Trophoblast cell (in vitro differentiated cells and primary cell): ENCODE results near the gene ANKRD39.

ENCODE experiments used
- DNase-seq, 2 donors: peaks; one replicate each; pipeline ENCODE4 v3.0.0-alpha.2; 2016
- H2AFZ ChIP-seq: 2 replicates; pipeline ENCODE4 v1.6.1; 2013; ENCODE audit warnings: low read length, moderate library complexity, mild to moderate bottlenecking; ENCODE audit not compliant: insufficient read depth, poor library complexity
- H2AK5ac ChIP-seq: 2 replicates; pipeline ENCODE4 v1.6.1; 2013; ENCODE audit warnings: mild to moderate bottlenecking, low read length
- H2BK120ac ChIP-seq: 2 replicates; pipeline ENCODE4 v1.6.1; 2013; ENCODE audit warnings: low read length, mild to moderate bottlenecking, moderate library complexity; ENCODE audit not compliant: insufficient read depth, poor library complexity
- H2BK12ac ChIP-seq: 2 replicates; pipeline ENCODE4 v1.6.1; 2013; ENCODE audit warnings: mild to moderate bottlenecking, low read length, moderate library complexity
- H2BK5ac ChIP-seq: 2 replicates; pipeline ENCODE4 v1.6.1; 2013; ENCODE audit warnings: low read length, low read depth, moderate library complexity, mild to moderate bottlenecking; ENCODE audit not compliant: poor library complexity
- H3K14ac ChIP-seq: 2 replicates; pipeline ENCODE4 v1.6.1; 2013; ENCODE audit warnings: mild to moderate bottlenecking, low read length
- H3K18ac ChIP-seq: 2 replicates; pipeline ENCODE4 v1.6.1; 2013; ENCODE audit warnings: mild to moderate bottlenecking, low read length
- H3K23ac ChIP-seq: 2 replicates; pipeline ENCODE4 v1.6.1; 2013; ENCODE audit warnings: low read length
- H3K27ac ChIP-seq: 2 replicates; pipeline ENCODE4 v1.5.1; 2013; ENCODE audit warnings: low read depth, mild to moderate bottlenecking, inconsistent platforms, low read length, moderate library complexity
- H3K27me3 ChIP-seq: 2 replicates; pipeline ENCODE4 v1.6.1; 2013; ENCODE audit warnings: inconsistent platforms, mild to moderate bottlenecking, low read length, moderate library complexity; ENCODE audit not compliant: insufficient read depth
- H3K36me3 ChIP-seq, 2 experiments: 1 replicate in 1 of 2; 2 replicates in 1 of 2; pipeline ENCODE4 v1.6.1; 2013; ENCODE audit warnings: low read length in 2 of 2, mild to moderate bottlenecking in 2 of 2, moderate library complexity in 1 of 2; ENCODE audit not compliant: insufficient read depth in 2 of 2, control insufficient read depth in 1 of 2
- H3K4ac ChIP-seq: 2 replicates; pipeline ENCODE4 v1.6.1; 2013; ENCODE audit warnings: low read depth, mild to moderate bottlenecking, low read length, moderate library complexity
- H3K4me1 ChIP-seq, 2 experiments: 1 replicate in 1 of 2; 2 replicates in 1 of 2; pipeline ENCODE4 v1.6.1; 2013; ENCODE audit warnings: low read length in 2 of 2, mild to moderate bottlenecking in 2 of 2, moderate library complexity in 1 of 2; ENCODE audit not compliant: insufficient read depth in 2 of 2, control insufficient read depth in 1 of 2
- H3K4me2 ChIP-seq: 2 replicates; pipeline ENCODE4 v1.6.1; 2013; ENCODE audit warnings: inconsistent platforms, mild to moderate bottlenecking, low read length, moderate library complexity
- H3K4me3 ChIP-seq: 2 replicates; pipeline ENCODE4 v1.5.1; 2013; ENCODE audit warnings: mild to moderate bottlenecking, low read depth, low read length, inconsistent platforms
- H3K79me1 ChIP-seq: one replicate; pipeline ENCODE4 v1.6.1; 2013; ENCODE audit warnings: low read length
- H3K79me2 ChIP-seq: 2 replicates; pipeline ENCODE4 v1.6.1; 2013; ENCODE audit warnings: low read length, mild to moderate bottlenecking; ENCODE audit not compliant: control insufficient read depth, insufficient read depth, poor library complexity
- H3K9ac ChIP-seq: 2 replicates; pipeline ENCODE4 v1.6.1; 2013; ENCODE audit warnings: mild to moderate bottlenecking, low read length
- H3K9me3 ChIP-seq: 2 replicates; pipeline ENCODE4 v1.6.1; 2013; ENCODE audit warnings: low read depth, mild to moderate bottlenecking, control low read depth, inconsistent platforms, low read length; ENCODE audit not compliant: insufficient read depth
- H4K12ac ChIP-seq: 2 replicates; pipeline ENCODE4 v1.6.1; 2013; ENCODE audit warnings: low read depth, mild to moderate bottlenecking, low read length, moderate library complexity
- H4K8ac ChIP-seq: 2 replicates; pipeline ENCODE4 v1.6.1; 2013; ENCODE audit warnings: low read depth, mild to moderate bottlenecking, low read length, moderate library complexity
- H4K91ac ChIP-seq: one replicate; pipeline ENCODE4 v1.6.1; 2013; ENCODE audit warnings: low read depth, mild to moderate bottlenecking, low read length, moderate library complexity
- WGBS: extraction: QIAGEN DNeasy Blood & Tissue Kit; methylation state at CpG from one replicate; pipeline ENCODE4 v1.1.7; 2013; ENCODE audit warnings: missing lambda C conversion rate; ENCODE audit not compliant: insufficient read length, insufficient coverage; ENCODE audit errors: extremely low coverage; 5-methylcytosine and 5-hydroxymethylcytosine counted together

ANKRD39 gene

GRCh38 chr2:96810783-96811192, 47.0 kb downstream of the ANKRD39 start:
- no peak overlapping the region for H3K14ac ChIP-seq
- H4K8ac ChIP-seq = no peak overlapping the region
- no peak overlapping the region for H3K4me3 ChIP-seq
- H3K9me3 ChIP-seq = peaks cover 3% of the 10 kb centered on the region
- H3K9ac ChIP-seq = no peak overlapping the region
- no peak overlapping the region for H2BK5ac ChIP-seq
- H3K27me3 ChIP-seq = no peaks in the 10 kb centered on the region
- H3K4me2 ChIP-seq = no peak overlapping the region
- no peak overlapping the region for H2BK12ac ChIP-seq
- no peak overlapping the region for H3K18ac ChIP-seq
- no peak for DNase-seq
- H3K36me3 ChIP-seq = peaks cover 9 to 19% of the 10 kb centered on the region in 2 experiments
- no peaks in the 10 kb centered on the region for H3K79me1 ChIP-seq
- H4K12ac ChIP-seq = no peak overlapping the region
- H3K4ac ChIP-seq = no peak overlapping the region
- no peaks in the 10 kb centered on the region for H3K79me2 ChIP-seq
- peaks cover 4% of the 10 kb centered on the region in 2 experiments for H3K4me1 ChIP-seq
- no peak overlapping the region for H3K27ac ChIP-seq
- no peak overlapping the region for H2AK5ac ChIP-seq
- no peak overlapping the region for H3K23ac ChIP-seq
- H2BK120ac ChIP-seq = no peak overlapping the region
- H4K91ac ChIP-seq = no peak overlapping the region
- H2AFZ ChIP-seq = no peak overlapping the region
- WGBS = no CpG with 5 or more reads among the region's 5 CpGs

GRCh38 chr2:96809951-96810782, 47.6 kb downstream of the ANKRD39 start:
- Histone ChIP-seq H3K27ac (no peak overlapping the region), H3K79me2 (no peaks in the 10 kb centered on the region), H3K9me3 (peaks cover 3% of the 10 kb centered on the region), H2BK5ac (no peak overlapping the region), H2BK120ac (no peak overlapping the region), H3K4me3 (no peak overlapping the region), H3K4ac (no peak overlapping the region), H3K18ac (no peak overlapping the region), H3K14ac (no peak overlapping the region), H3K36me3 (peaks cover 9 to 19% of the 10 kb centered on the region in 2 experiments), H4K12ac (no peak overlapping the region), H3K27me3 (no peaks in the 10 kb centered on the region), H2AFZ (no peak overlapping the region), H3K4me1 (peaks cover under 1% of the 10 kb centered on the region in 2 experiments), H4K8ac (no peak overlapping the region), H3K23ac (no peak overlapping the region), H3K9ac (no peak overlapping the region), H4K91ac (no peak overlapping the region), H2BK12ac (no peak overlapping the region), H2AK5ac (no peak overlapping the region), H3K4me2 (no peak overlapping the region), H3K79me1 (no peaks in the 10 kb centered on the region)
- no CpG with 5 or more reads among the region's 12 CpGs for WGBS
- DNase-seq = no peak

GRCh38 chr2:96809216-96809882, 48.5 kb downstream of the ANKRD39 start:
- Histone ChIP-seq H3K9ac (no peak overlapping the region), H2BK12ac (no peak overlapping the region), H3K4me2 (no peak overlapping the region), H2AFZ (no peak overlapping the region), H3K4me3 (no peak overlapping the region), H3K27me3 (no peaks in the 10 kb centered on the region), H4K12ac (no peak overlapping the region), H3K36me3 (peaks cover 9 to 19% of the 10 kb centered on the region in 2 experiments), H2BK5ac (no peak overlapping the region), H3K79me2 (no peaks in the 10 kb centered on the region), H3K27ac (no peak overlapping the region), H3K4ac (no peak overlapping the region), H2BK120ac (no peak overlapping the region), H3K18ac (no peak overlapping the region), H3K79me1 (no peaks in the 10 kb centered on the region), H3K9me3 (peaks cover 3% of the 10 kb centered on the region), H4K91ac (no peak overlapping the region), H3K23ac (no peak overlapping the region), H2AK5ac (no peak overlapping the region), H3K4me1 (no peaks in the 10 kb centered on the region), H3K14ac (no peak overlapping the region), H4K8ac (no peak overlapping the region)
- WGBS = no CpG with 5 or more reads among the region's 13 CpGs
- DNase-seq = no peak

GRCh38 chr2:96808176-96808837, 49.5 kb downstream of the ANKRD39 start:
- no peaks in the 10 kb centered on the region for H3K27me3 ChIP-seq
- no peaks in the 10 kb centered on the region for H3K79me1 ChIP-seq
- no peak overlapping the region for H3K27ac ChIP-seq
- no peak overlapping the region for H3K4ac ChIP-seq
- no peak overlapping the region for H2AFZ ChIP-seq
- H3K4me3 ChIP-seq = no peak overlapping the region
- no peak overlapping the region for H3K23ac ChIP-seq
- H2BK5ac ChIP-seq = no peak overlapping the region
- no peak overlapping the region for H4K91ac ChIP-seq
- H3K14ac ChIP-seq = no peak overlapping the region
- DNase-seq = no peak
- no peak overlapping the region for H4K12ac ChIP-seq
- H2BK12ac ChIP-seq = no peak overlapping the region
- H4K8ac ChIP-seq = no peak overlapping the region
- H3K9me3 ChIP-seq = peaks cover 3% of the 10 kb centered on the region
- WGBS = no CpG with 5 or more reads among the region's 10 CpGs
- no peak overlapping the region for H2BK120ac ChIP-seq
- H3K18ac ChIP-seq = no peak overlapping the region
- H3K36me3 ChIP-seq = peaks cover 9 to 19% of the 10 kb centered on the region in 2 experiments
- H3K4me2 ChIP-seq = no peak overlapping the region
- no peak overlapping the region for H2AK5ac ChIP-seq
- H3K9ac ChIP-seq = no peak overlapping the region
- no peaks in the 10 kb centered on the region for H3K79me2 ChIP-seq
- H3K4me1 ChIP-seq = no peaks in the 10 kb centered on the region
